Neural progenitor cell (in vitro differentiated cells): ENCODE measurements around the gene NAA15. TPM values are rescaled to one million over a fixed set of nuclear protein-coding genes. Genes with fewer than 3 reads are reported as not detected.

Experiments
- DNase-seq: peaks from one replicate; pipeline ENCODE4 v3.0.0-alpha.2; 2016; ENCODE audit warnings: low spot score
- H2AFZ ChIP-seq: fragments of 200-600 bp; sonication (generic); replicated peaks from 2 replicates; pipeline ENCODE4 v1.6.1; 2016; ENCODE audit warnings: antibody characterized with exemption
- H3F3A ChIP-seq: fragments of 200-600 bp; sonication (generic); 2 replicates; pipeline ENCODE4 v1.6.1; 2016; ENCODE audit warnings: antibody characterized with exemption, low read depth
- H3K27ac ChIP-seq: fragments of 200-600 bp; sonication (generic); 2 replicates; pipeline ENCODE4 v1.5.1; 2016; ENCODE audit warnings: mild to moderate bottlenecking
- H3K27me3 ChIP-seq: fragments of 200-600 bp; sonication (generic); 2 replicates; pipeline ENCODE4 v1.6.1; 2016; ENCODE audit warnings: mild to moderate bottlenecking, moderate library complexity
- H3K36me3 ChIP-seq: fragments of 200-600 bp; sonication (generic); 2 replicates; pipeline ENCODE4 v1.5.1; 2016
- H3K4me1 ChIP-seq: fragments of 200-600 bp; sonication (generic); 2 replicates; pipeline ENCODE4 v1.6.1; 2016; ENCODE audit warnings: mixed run types
- H3K4me2 ChIP-seq: fragments of 200-600 bp; sonication (generic); 2 replicates; pipeline ENCODE4 v1.6.1; 2016
- H3K4me3 ChIP-seq: fragments of 200-600 bp; sonication (generic); 2 replicates; pipeline ENCODE4 v1.5.1; 2016
- H3K79me2 ChIP-seq: fragments of 200-600 bp; sonication (generic); 2 replicates; pipeline ENCODE4 v1.6.1; 2016; ENCODE audit warnings: low read depth
- H3K9ac ChIP-seq: fragments of 200-600 bp; sonication (generic); 2 replicates; pipeline ENCODE4 v1.6.1; 2016
- H3K9me3 ChIP-seq: fragments of 200-600 bp; sonication (generic); 2 replicates; pipeline ENCODE4 v1.5.1; 2016; ENCODE audit warnings: low read depth
- H4K20me1 ChIP-seq: fragments of 200-600 bp; sonication (generic); 2 replicates; pipeline ENCODE4 v1.6.1; 2016; ENCODE audit warnings: low read depth
- H3K27ac Mint-ChIP-seq: 3 replicates; pipeline ENCODE4 v1.8.0; 2021; ENCODE audit warnings: mixed read lengths
- H3K27me3 Mint-ChIP-seq: 2 replicates; pipeline ENCODE4 v1.8.0; 2022; ENCODE audit warnings: low read depth, mild to moderate bottlenecking, inconsistent platforms, moderate library complexity, mixed read lengths; ENCODE audit not compliant: insufficient read depth
- H3K36me3 Mint-ChIP-seq: 3 replicates; pipeline ENCODE4 v1.8.0; 2021; ENCODE audit warnings: mixed read lengths
- H3K4me1 Mint-ChIP-seq: 3 replicates; pipeline ENCODE4 v1.8.0; 2021; ENCODE audit warnings: mixed read lengths
- H3K4me3 Mint-ChIP-seq: 3 replicates; pipeline ENCODE4 v1.8.0; 2021; ENCODE audit warnings: mild to moderate bottlenecking, moderate library complexity, mixed read lengths
- H3K9me3 Mint-ChIP-seq: 3 replicates; pipeline ENCODE4 v1.8.0; 2020; ENCODE audit warnings: mixed read lengths
- EZH2 ChIP-seq: fragments of 200-600 bp; sonication (generic); IDR thresholded peaks from 2 replicates; pipeline ENCODE4 v1.6.1; 2017; ENCODE audit warnings: antibody characterized with exemption, mild to moderate bottlenecking, moderate library complexity
- EZH2phosphoT487 ChIP-seq: fragments of 200-600 bp; sonication (generic); IDR thresholded peaks from 2 replicates; pipeline ENCODE4 v1.6.1; 2017; ENCODE audit warnings: antibody characterized with exemption
- total RNA-seq: library from RNA; depleted of rRNA; stranded (reverse); fragments of >200 nt; gene quantifications from 2 replicates; pipeline ENCODE4 v1.2.3, GENCODE V29; 2015; ENCODE audit warnings: low replicate concordance
- TF ChIP-seq, protein P1 (sequence below): fragments of 200-600 bp; sonication (generic); IDR thresholded peaks from 2 replicates; pipeline ENCODE4 v1.5.1; 2017; ENCODE audit warnings: antibody characterized with exemption, mild to moderate bottlenecking

NAA15 gene
- total RNA-seq, 1 donor from 2014 or later, result 69.0 TPM

DNA sequence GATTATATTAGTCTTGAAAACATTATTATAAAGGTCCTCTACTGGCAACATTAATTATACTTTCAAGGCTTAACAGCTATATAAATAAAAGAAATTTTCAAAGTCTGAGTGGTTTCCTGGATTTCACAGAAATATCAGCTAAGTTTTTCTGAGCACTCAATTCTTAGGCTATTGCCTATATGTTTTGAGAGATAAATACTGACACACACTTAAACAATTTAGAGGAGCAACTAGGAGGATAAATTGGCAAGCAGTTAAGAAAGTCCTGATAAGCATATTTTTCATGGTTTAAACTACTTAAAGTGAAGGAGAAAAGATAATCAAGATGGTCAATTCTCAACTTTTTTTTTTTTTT is 18.6 kb upstream of the NAA15 start:
- peaks cover 18% of the 10 kb centered on the region for H3F3A ChIP-seq
- no peak for DNase-seq
- no peaks in the 10 kb centered on the region for H4K20me1 ChIP-seq
- Mint-ChIP-seq H3K4me3 (no peak overlapping the region), H3K9me3 (peaks cover 4% of the 10 kb centered on the region), H3K4me1 (peaks cover 11% of the 10 kb centered on the region), H3K27me3 (peaks cover 35% of the 10 kb centered on the region), H3K27ac (no peak overlapping the region), H3K36me3 (peaks cover 4% of the 10 kb centered on the region)
- TF ChIP-seq EZH2phosphoT487 (no peak), EZH2 (no peak)
- TF ChIP-seq, protein P1, sequence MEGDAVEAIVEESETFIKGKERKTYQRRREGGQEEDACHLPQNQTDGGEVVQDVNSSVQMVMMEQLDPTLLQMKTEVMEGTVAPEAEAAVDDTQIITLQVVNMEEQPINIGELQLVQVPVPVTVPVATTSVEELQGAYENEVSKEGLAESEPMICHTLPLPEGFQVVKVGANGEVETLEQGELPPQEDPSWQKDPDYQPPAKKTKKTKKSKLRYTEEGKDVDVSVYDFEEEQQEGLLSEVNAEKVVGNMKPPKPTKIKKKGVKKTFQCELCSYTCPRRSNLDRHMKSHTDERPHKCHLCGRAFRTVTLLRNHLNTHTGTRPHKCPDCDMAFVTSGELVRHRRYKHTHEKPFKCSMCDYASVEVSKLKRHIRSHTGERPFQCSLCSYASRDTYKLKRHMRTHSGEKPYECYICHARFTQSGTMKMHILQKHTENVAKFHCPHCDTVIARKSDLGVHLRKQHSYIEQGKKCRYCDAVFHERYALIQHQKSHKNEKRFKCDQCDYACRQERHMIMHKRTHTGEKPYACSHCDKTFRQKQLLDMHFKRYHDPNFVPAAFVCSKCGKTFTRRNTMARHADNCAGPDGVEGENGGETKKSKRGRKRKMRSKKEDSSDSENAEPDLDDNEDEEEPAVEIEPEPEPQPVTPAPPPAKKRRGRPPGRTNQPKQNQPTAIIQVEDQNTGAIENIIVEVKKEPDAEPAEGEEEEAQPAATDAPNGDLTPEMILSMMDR, result no peak
- H3K4me1 ChIP-seq, result no peaks in the 10 kb centered on the region
- H2AFZ ChIP-seq, result no peak overlapping the region
- H3K4me2 ChIP-seq, result no peak overlapping the region
- H3K36me3 ChIP-seq, result no peaks in the 10 kb centered on the region
- no peak overlapping the region for H3K9ac ChIP-seq
- no peaks in the 10 kb centered on the region for H3K9me3 ChIP-seq
- H3K27me3 ChIP-seq, result peaks cover 37% of the 10 kb centered on the region
- no peak overlapping the region for H3K4me3 ChIP-seq
- no peak overlapping the region for H3K27ac ChIP-seq
- no peaks in the 10 kb centered on the region for H3K79me2 ChIP-seq

DNA sequence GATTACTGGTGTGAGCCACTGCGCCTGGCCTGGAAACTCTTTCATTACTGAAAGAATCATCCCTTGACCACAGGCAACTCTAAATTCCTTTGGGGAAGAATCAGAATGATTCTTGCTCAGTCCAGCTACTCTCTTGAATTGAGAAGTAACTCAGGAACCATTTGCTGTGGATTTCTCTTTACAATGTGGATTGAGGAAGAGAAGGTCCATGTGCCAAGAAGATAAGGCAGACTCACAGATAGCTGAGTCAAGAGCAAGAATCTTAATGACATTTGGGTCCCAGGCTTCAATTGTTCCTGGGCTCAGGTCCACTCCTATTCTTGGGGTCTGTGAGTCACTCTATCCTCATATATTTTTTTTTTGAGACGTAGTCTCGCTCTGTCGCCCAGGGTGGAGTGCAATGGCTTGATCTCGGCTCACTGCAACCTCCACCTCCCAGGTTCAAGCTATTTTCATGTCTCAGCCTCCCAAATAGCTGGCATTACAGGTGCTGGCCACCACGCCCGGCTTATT is 15.1 kb upstream of the NAA15 start:
- peaks cover 9% of the 10 kb centered on the region for H3K27me3 Mint-ChIP-seq
- Histone ChIP-seq H3K27ac (no peak overlapping the region), H3K27me3 (peaks cover 2% of the 10 kb centered on the region), H3F3A (no peaks in the 10 kb centered on the region), H4K20me1 (no peaks in the 10 kb centered on the region), H3K4me2 (no peak overlapping the region), H3K4me1 (no peaks in the 10 kb centered on the region), H3K9ac (no peak overlapping the region), H2AFZ (no peak overlapping the region), H3K4me3 (no peak overlapping the region), H3K79me2 (no peaks in the 10 kb centered on the region), H3K36me3 (no peaks in the 10 kb centered on the region), H3K9me3 (no peaks in the 10 kb centered on the region)
- peaks cover 4% of the 10 kb centered on the region for H3K9me3 Mint-ChIP-seq
- DNase-seq, result no peak
- TF ChIP-seq, protein P1, result no peak
- no peak for TF ChIP-seq EZH2phosphoT487
- TF ChIP-seq EZH2, result no peak
- no peaks in the 10 kb centered on the region for H3K4me1 Mint-ChIP-seq
- H3K27ac Mint-ChIP-seq, result no peak overlapping the region
- H3K36me3 Mint-ChIP-seq, result peaks cover 8% of the 10 kb centered on the region
- H3K4me3 Mint-ChIP-seq, result no peak overlapping the region

DNA sequence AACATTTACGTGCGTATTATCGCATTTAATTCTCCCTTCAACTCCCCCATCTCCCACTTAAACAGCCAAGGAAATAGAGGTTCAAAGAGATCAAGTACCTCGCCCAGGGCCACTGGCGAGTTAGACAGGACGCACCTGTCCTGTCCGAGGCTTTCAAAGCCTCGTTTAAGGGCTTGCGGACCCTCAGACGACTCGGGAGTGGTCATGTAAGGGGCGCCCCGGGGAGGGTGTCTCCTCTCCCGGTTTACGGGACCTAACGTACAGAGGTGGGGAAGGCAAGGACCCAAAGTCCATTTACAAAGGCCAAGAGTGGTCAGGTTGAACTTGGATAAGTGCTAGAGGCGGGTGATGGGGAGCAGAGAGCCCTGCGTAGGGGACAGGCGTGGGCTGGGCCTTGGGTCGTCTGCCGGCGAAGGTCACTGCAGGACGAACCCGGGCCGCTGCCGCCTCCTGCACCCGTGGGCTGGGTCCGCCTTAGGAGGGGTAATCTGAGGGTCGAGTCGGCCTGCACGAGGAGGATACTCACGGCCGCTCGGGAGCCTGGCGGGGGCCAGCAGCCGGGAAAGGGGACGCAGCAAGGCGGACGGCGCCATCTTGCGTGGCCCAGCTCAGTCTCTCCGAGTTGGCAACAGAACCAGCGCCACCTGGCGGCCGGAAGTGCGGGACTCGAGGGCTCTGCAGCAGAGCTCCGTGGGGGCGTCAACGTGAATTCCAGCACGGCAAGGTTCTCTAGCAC is 5.9 kb upstream of the NAA15 start:
- peaks cover 31% of the 10 kb centered on the region for H3K4me1 Mint-ChIP-seq

More for the DNA sequence above, 5.9 kb upstream of the NAA15 start:
- Mint-ChIP-seq H3K4me3 (peak overlapping the region; percentile 98), H3K27ac (peak overlapping the region; percentile 97), H3K36me3 (peaks cover 19% of the 10 kb centered on the region), H3K9me3 (no peaks in the 10 kb centered on the region), H3K27me3 (peaks cover 2% of the 10 kb centered on the region)
- H4K20me1 ChIP-seq, result no peaks in the 10 kb centered on the region
- H3K4me3 ChIP-seq, result peak overlapping the region; percentile 72
- peak overlapping the region; percentile 63 for H3K9ac ChIP-seq
- peaks cover 10% of the 10 kb centered on the region for H3K4me1 ChIP-seq
- TF ChIP-seq, protein P1, result peak; percentile 99
- no peak for TF ChIP-seq EZH2
- H3K9me3 ChIP-seq, result no peaks in the 10 kb centered on the region
- H3K79me2 ChIP-seq, result peaks cover 16% of the 10 kb centered on the region
- peaks cover 6% of the 10 kb centered on the region for H3K36me3 ChIP-seq
- no peak overlapping the region for H3K27ac ChIP-seq
- H2AFZ ChIP-seq, result peak overlapping the region; percentile 93
- no peaks in the 10 kb centered on the region for H3K27me3 ChIP-seq
- peak overlapping the region; percentile 90 for H3K4me2 ChIP-seq
- peak; percentile 97 for DNase-seq
- H3F3A ChIP-seq, result peaks cover 3% of the 10 kb centered on the region
